ENCODE data around the gene UBE2D1. TPM values are rescaled to one million over a fixed set of nuclear protein-coding genes. Genes with fewer than 3 reads are reported as not detected.

UBE2D1 gene
- total and polyA plus RNA-seq, 2 of the 8 experiments (the other 6 are each of a cell fraction or from before 2014, with no cell fraction given), result 21.2 to 33.5 TPM

- no peak for TF ChIP-seq CHD7 (IDR thresholded peaks at IDR 0.05; ENCODE audit: insufficient replicate concordance, low read length)
- TF ChIP-seq EP300 (IDR thresholded peaks at IDR 0.05; ENCODE audit: borderline replicate concordance in 1 of 2, low read depth in 2 of 2, low read length in 2 of 2), result no peak
These were observed 34.1 kb upstream of the UBE2D1 start (continued) for GRCh38 chr10:58300676-58301075.

Measured in H1 (cell line).